Effector CD4-positive, alpha-beta T cell (primary cell): ENCODE results near the gene DCLRE1B.

Source experiments
- DNase-seq: peaks from one replicate; pipeline ENCODE4 v3.0.0-alpha.2; 2020

DCLRE1B gene

DNA sequence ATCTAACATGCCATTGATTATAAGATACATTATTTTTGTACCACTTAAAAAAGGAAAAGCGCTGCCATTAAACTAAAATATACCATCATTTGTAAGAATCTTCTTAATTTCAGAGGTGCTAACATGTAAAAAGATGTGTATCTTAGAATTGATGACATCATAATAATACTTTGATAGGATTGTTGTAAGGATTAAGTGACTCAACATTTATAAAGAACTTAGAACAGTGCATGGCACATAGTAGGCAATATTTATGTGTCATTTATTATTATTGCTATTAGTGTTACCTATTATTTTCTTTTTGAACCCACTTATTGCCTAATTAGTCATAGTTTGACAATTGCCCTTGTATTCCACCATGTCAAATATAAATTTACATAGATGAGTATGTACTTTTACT, 45.8 kb downstream of the DCLRE1B start:
- DNase-seq, result no peak

DNA sequence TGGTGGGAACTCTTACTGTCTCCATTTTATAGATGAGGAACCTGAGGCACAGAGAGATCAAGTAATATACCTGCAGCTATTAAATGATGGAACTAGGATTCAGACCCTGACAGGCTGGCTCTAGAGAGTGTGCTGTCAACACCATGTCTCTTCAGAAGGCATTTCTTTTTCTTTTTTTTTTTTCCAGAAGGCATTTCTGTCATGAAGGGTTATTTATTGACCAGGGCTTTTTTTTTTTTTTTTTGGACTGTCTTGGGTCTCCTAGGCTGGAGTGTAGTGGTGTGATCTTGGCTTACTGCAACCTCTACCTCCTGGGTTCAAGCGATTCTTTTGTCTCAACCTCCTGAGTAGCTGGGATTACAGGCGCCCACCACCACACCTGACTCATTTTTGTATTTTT, 46.6 kb downstream of the DCLRE1B start:
- DNase-seq, result no peak

DNA sequence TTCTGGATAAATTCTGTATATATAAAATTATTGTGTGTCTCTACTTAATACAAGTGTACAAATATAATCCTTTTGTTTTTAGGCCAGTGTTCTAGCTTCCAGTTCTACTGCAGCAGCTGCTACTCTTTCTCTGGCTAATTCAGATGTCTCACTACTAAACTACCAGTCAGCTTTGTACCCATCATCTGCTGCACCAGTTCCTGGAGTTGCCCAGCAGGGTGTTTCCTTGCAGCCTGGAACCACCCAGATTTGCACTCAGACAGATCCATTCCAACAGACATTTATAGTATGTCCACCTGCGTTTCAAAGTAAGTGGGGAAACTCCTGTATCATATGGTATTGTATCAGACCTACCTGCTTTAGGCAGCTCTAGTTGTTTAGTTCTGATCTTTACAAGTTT, 52.9 kb downstream of the DCLRE1B start:
- DNase-seq, result no peak

DNA sequence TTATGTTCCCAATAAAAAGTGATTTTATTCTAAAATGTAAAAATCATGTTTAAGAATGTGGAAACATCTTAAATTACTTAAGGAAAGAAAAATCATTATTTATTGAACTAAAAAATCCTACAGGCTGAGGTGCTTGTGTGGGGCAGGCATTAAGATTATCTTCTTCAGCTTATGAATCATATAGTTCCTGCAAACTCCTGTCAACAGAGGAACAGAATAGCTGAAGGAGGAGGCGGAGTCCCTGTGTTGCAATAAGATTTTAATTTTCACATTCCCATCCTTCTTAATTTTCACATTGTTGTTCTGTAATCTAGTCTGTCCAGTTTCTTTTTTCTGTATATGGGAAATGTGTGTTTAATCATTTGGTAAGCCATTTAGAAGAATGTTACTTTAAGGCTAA, 53.6 kb downstream of the DCLRE1B start:
- DNase-seq, result no peak

DNA sequence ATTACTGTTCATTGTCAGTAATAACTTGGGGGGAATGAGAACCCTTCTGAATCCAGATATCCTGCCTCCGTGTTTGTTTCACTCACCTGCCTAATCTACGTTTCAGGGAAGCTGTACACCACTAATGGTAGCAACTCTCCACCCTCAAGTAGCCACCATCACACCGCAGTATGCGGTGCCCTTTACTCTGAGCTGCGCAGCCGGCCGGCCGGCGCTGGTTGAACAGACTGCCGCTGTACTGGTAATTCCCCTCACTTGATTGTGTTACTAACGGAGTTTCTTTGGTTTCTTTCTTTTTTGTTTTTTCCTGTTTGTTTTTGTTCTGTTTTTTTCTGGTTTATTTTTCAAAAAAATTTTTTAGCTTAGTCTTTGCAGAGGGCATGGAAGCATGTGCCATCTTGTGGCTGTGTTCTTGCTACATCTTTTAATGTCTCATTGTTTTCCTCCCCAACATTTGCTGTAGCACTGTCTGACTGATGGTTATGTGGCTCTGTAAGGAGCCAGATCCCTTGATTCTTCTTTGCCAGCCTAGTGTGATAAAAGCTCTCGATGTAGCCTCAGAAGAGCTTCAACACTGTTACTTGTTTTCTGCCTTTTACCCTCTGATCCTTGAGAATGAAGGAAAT, 58.3 kb downstream of the DCLRE1B start:
- DNase-seq, result no peak
